Small intestine (tissue), 16 donors: Measurements from ENCODE around the gene MMP13. TPM values are rescaled to one million over a fixed set of nuclear protein-coding genes. Genes with fewer than 3 reads are reported as not detected.
"Not testable (repeated sequence)": the region's sequence is repeated elsewhere in the genome, so short reads cannot be mapped to it uniquely, and the experiment has no call there.

ENCODE experiments used
- DNase-seq, 2 donors: peaks; one replicate each; pipeline versions ENCODE4 v3.0.0 to v3.0.0-alpha.2; 2013
- FAIRE-seq: peaks from 2 replicates; lab custom pipeline; 2012; peaks lifted over from hg19 to GRCh38; lab: Jason Lieb, UNC
- H3K27ac ChIP-seq, 3 donors: one replicate each; pipeline ENCODE4 v1.5.1; 2013; ENCODE audit warnings: low read length in 2 of 3, mild to moderate bottlenecking in 2 of 3, control low read depth in 1 of 3, inconsistent platforms in 1 of 3, low read depth in 1 of 3, moderate library complexity in 1 of 3
- H3K27me3 ChIP-seq, 3 donors: one replicate each; pipeline ENCODE4 v1.6.1; 2013; ENCODE audit warnings: low read length in 3 of 3, inconsistent platforms in 1 of 3; ENCODE audit not compliant: control insufficient read depth in 3 of 3, insufficient read depth in 3 of 3
- H3K36me3 ChIP-seq, 3 donors: one replicate each; pipeline ENCODE4 v1.6.1; 2013; ENCODE audit warnings: low read length in 3 of 3, inconsistent platforms in 1 of 3, low read depth in 1 of 3, mild to moderate bottlenecking in 1 of 3, moderate library complexity in 1 of 3; ENCODE audit not compliant: control insufficient read depth in 3 of 3, insufficient read depth in 2 of 3
- H3K4me1 ChIP-seq, 3 donors: one replicate each; pipeline ENCODE4 v1.6.1; 2013; ENCODE audit warnings: low read length in 2 of 3, inconsistent platforms in 1 of 3, low read depth in 1 of 3, mild to moderate bottlenecking in 1 of 3, moderate library complexity in 1 of 3; ENCODE audit not compliant: control insufficient read depth in 3 of 3, insufficient read depth in 2 of 3
- H3K4me3 ChIP-seq, 3 donors: one replicate each; pipeline ENCODE4 v1.5.1; 2013; ENCODE audit warnings: low read length in 3 of 3, control low read depth in 1 of 3, inconsistent platforms in 1 of 3, low read depth in 1 of 3, mild to moderate bottlenecking in 1 of 3, moderate library complexity in 1 of 3
- H3K9me3 ChIP-seq, 2 donors: one replicate each; pipeline ENCODE4 v1.6.1; 2013; ENCODE audit warnings: low read depth in 1 of 2, low read length in 1 of 2; ENCODE audit not compliant: control insufficient read depth in 2 of 2, insufficient read depth in 1 of 2
- WGBS, 3 donors: extraction: QIAGEN DNeasy Blood & Tissue Kit; methylation state at CpG; one replicate each; pipeline ENCODE4 v1.1.7; 2013; 5-methylcytosine and 5-hydroxymethylcytosine counted together
- long read RNA-seq, 10 donors: transcript quantifications; one replicate each; lab custom pipeline, GENCODE V29; 2026
- polyA plus RNA-seq, 4 donors: library from polyadenylated mRNA; stranded (reverse) in 3 of 4; unstranded in 1 of 4; fragments of 200-250 nt in 3 of 4; fragments of 120-200 nt in 1 of 4; gene quantifications; one replicate each; pipeline versions ENCODE4 v1.2.1 to v1.2.3, GENCODE V29; 2013
- donor health status: healthy with polysubstance abuse.
- donor health status: control.
- donor health status: control.
- donor health status: Bipolar disorder and iron deficiency.
- donor health status: healthy.

The MMP13 gene
- polyA plus RNA-seq, result under 1 TPM in 1 of 4 donors, not detected in 3; 0.32 TPM
- long read RNA-seq, donor 1, result 0 reads
- long read RNA-seq, donor 2, partial matches to known transcripts, result 0 of 1 reads
- long read RNA-seq, donor 2, other reads (novel, unspliced or antisense), result 0 of 1 reads
- long read RNA-seq, donor 3, result 0 reads
- long read RNA-seq, donor 4, result 0 reads
- long read RNA-seq, donor 5, result 0 reads
- long read RNA-seq, donor 6, partial matches to known transcripts, result 0 of 1 reads
- long read RNA-seq, donor 6, other reads (novel, unspliced or antisense), result 0 of 1 reads
- long read RNA-seq, donor 7, result 0 reads
- long read RNA-seq, donor 8, result 0 reads
- long read RNA-seq, donor 9, result 0 reads
- long read RNA-seq, donor 10, result 0 reads

GRCh38 chr11:102955624-102956023 is at the start of gene MMP13:
MMP13 (minus strand) TSS chr11:102955732; CDS start chr11:102955705, 27 bp downstream.
- Histone ChIP-seq H3K9me3 (no peaks in the 10 kb centered on the region), H3K27ac (no peak within 1 kb of the TSS), H3K36me3 (no peaks in the 10 kb centered on the region), H3K4me3 (no peak within 1 kb of the TSS), H3K27me3 (no peaks in the 10 kb centered on the region), H3K4me1 (no peaks in the 10 kb centered on the region)
- WGBS, 3 donors, result 81 to 94% (median 85%) methylated on average over 6 of the region's 6 CpGs
- FAIRE-seq, result no peak
- DNase-seq, result no peak

- not testable (repeated sequence) for H3K27ac ChIP-seq, H3K9me3 ChIP-seq, H3K36me3 ChIP-seq, H3K4me1 ChIP-seq, H3K4me3 ChIP-seq, FAIRE-seq, DNase-seq, H3K27me3 ChIP-seq
- WGBS, 3 donors, result 90% methylated on average over 5 of the region's 5 CpGs
Observed at GRCh38 chr11:103004234-103004633, 48.7 kb upstream of the MMP13 start.

DNA sequence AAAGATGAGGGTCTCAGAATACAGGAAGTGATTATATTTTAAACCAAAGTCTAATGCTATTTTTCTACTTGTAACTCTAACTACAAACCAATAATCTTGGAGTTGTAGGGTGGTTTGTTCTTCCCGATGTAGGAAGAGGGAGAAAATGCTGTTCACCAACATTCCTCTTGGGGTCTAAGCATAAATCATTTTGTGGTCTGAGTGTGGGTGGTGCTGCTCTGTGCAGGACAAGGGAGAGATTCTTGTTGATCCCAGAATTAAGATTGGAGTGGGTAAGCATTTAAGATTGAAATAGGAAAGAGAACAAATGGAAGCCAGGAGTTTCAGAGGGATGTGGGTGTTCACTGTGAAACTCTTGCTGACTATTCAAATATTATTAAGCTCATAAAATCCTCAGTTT is 38.6 kb upstream of the MMP13 start:
- Histone ChIP-seq H3K4me3 (no peak overlapping the region), H3K4me1 (peaks cover 0 to 2% (median 0%) of the 10 kb centered on the region in 3 donors), H3K27ac (no peak overlapping the region), H3K9me3 (no peaks in the 10 kb centered on the region), H3K36me3 (no peaks in the 10 kb centered on the region), H3K27me3 (peaks cover 0 to 4% (median 0%) of the 10 kb centered on the region in 3 donors)
- FAIRE-seq, result no peak
- WGBS, 3 donors, result 63 to 78% (median 77%) methylated on average over 1 of the region's 1 CpG
- DNase-seq, result no peak

DNA sequence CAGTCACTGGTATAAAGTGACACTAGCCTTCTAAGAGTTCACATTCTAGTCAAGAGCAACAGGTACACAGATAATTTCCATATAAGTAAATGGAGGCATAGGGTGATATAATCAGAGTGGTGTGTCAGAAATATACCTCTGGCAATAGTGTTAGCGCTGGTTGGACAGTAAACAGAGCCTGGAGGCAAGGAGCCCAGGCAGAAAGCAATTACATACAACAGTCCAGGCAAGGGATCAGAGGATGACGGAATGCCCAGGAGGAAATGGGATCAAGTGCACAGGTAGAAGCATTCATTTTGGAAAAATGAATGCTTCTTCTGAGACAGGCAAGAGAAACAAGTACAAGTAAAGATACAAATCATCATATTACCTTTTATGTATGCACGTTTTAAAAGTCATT is 36.2 kb upstream of the MMP13 start:
- Histone ChIP-seq H3K4me1 (peaks cover 0 to 2% (median 0%) of the 10 kb centered on the region in 3 donors), H3K27me3 (peaks cover 0 to 4% (median 0%) of the 10 kb centered on the region in 3 donors), H3K9me3 (no peaks in the 10 kb centered on the region), H3K27ac (no peak overlapping the region), H3K4me3 (no peak overlapping the region), H3K36me3 (no peaks in the 10 kb centered on the region)
- WGBS, 3 donors, result 69 to 82% (median 71%) methylated on average over 3 of the region's 3 CpGs
- FAIRE-seq (no peak), DNase-seq (no peak)

- WGBS, 3 donors, result 90 to 94% (median 93%) methylated on average over 3 of the region's 3 CpGs
- Histone ChIP-seq H3K4me1 (no peaks in the 10 kb centered on the region), H3K9me3 (no peaks in the 10 kb centered on the region), H3K27me3 (peaks cover 0 to 4% (median 0%) of the 10 kb centered on the region in 3 donors), H3K27ac (no peak overlapping the region), H3K36me3 (no peaks in the 10 kb centered on the region), H3K4me3 (no peak overlapping the region)
- FAIRE-seq (no peak), DNase-seq (no peak)
Observed at GRCh38 chr11:102990145-102990544, 34.6 kb upstream of the MMP13 start.

DNA sequence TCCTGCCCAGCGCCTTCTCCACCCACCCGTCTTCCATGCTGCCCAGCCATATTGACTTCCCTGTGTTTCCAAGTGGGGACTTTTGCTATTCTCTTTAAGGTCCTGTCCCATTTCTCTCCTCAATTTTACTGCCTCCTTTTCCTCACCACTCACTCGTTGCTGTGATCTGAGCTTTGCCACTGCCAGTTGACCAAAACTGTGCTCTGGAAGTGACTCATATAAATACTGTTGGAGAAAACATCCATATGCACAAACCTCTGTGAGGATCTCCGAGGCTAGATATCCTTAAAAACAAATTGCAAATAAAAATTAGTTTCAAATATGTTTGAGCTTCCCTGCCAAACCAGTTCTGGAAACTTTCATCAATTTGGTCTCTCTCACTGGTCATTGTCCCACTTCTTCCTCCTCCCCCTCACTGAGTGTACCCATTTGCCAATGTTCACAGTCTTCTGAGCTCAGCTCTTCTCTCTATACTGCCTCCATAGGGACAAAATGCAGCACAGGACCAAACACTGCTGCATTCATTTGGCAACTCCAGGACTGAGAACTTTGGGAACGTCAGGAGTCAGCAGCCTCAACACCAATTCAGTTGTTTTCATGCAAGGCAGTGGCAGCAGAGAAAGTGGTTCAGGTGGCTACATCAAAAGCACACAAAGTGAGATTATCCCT is 34.0 kb upstream of the MMP13 start:
- WGBS, 3 donors, result 75 to 86% (median 83%) methylated on average over 5 of the region's 5 CpGs
- Histone ChIP-seq H3K27ac (no peak overlapping the region), H3K4me1 (no peaks in the 10 kb centered on the region), H3K4me3 (no peak overlapping the region), H3K9me3 (no peaks in the 10 kb centered on the region), H3K27me3 (peaks cover 0 to 4% (median 0%) of the 10 kb centered on the region in 3 donors), H3K36me3 (no peaks in the 10 kb centered on the region)
- FAIRE-seq (no peak), DNase-seq (no peak)

- no peaks in the 10 kb centered on the region for H3K36me3 ChIP-seq
- no peak for FAIRE-seq
- no peak for DNase-seq
- no peak overlapping the region for H3K4me3 ChIP-seq
- H3K4me1 ChIP-seq, result no peaks in the 10 kb centered on the region
- 83 to 89% (median 89%) methylated on average over 2 of the region's 2 CpGs for WGBS, 3 donors
- H3K27me3 ChIP-seq, result peaks cover 0 to 4% (median 0%) of the 10 kb centered on the region in 3 donors
- H3K27ac ChIP-seq, result no peak overlapping the region
- no peaks in the 10 kb centered on the region for H3K9me3 ChIP-seq
Observed at GRCh38 chr11:102986815-102987214, 31.3 kb upstream of the MMP13 start.

GRCh38 chr11:102985850-102986249 is 30.3 kb upstream of the MMP13 start:
- H3K27ac ChIP-seq, result no peak overlapping the region
- no peaks in the 10 kb centered on the region for H3K9me3 ChIP-seq
- H3K4me1 ChIP-seq, result no peaks in the 10 kb centered on the region
- WGBS, 3 donors, result 73 to 94% (median 79%) methylated on average over 1 of the region's 1 CpG
- FAIRE-seq (no peak), DNase-seq (no peak)
- H3K27me3 ChIP-seq, result peaks cover 0 to 4% (median 0%) of the 10 kb centered on the region in 3 donors
- H3K36me3 ChIP-seq, result no peaks in the 10 kb centered on the region
- no peak overlapping the region for H3K4me3 ChIP-seq
